Measurements from ENCODE around the gene GNB2.
"Not testable (repeated sequence)": the region's sequence is repeated elsewhere in the genome, so short reads cannot be mapped to it uniquely, and the experiment has no call there.

Gene GNB2

GRCh38 chr7:100689230-100690135 lies 15.9 kb downstream of the GNB2 start:
- H3K4me3 ChIP-seq (ENCODE audit: low read depth, low read length): no peak overlapping the region
- no peaks in the 10 kb centered on the region for H3K9me3 ChIP-seq (ENCODE audit: control insufficient read depth, insufficient read depth, low read length)
- H3K27me3 ChIP-seq (ENCODE audit: control insufficient read depth, insufficient read depth, low read length): no peaks in the 10 kb centered on the region
- H3K9ac ChIP-seq (ENCODE audit: low read depth, low read length): no peak overlapping the region
- peaks cover 19% of the 10 kb centered on the region for H3K4me1 ChIP-seq (ENCODE audit: control insufficient read depth, insufficient read depth, low read length)
- H3K36me3 ChIP-seq (ENCODE audit: control insufficient read depth, insufficient read depth, low read length): peaks cover 66% of the 10 kb centered on the region
- H3K27ac ChIP-seq (ENCODE audit: low read depth, low read length): no peak overlapping the region

GRCh38 chr7:100691676-100692577 lies 18.4 kb downstream of the GNB2 start:
- H3K9ac ChIP-seq (ENCODE audit: low read depth, low read length): peak overlapping the region; percentile 27; the same call in 1 of the 2 replicates
- peaks cover 42% of the 10 kb centered on the region for H3K36me3 ChIP-seq (ENCODE audit: control insufficient read depth, insufficient read depth, low read length)
- peak overlapping the region; percentile 66 for H3K27ac ChIP-seq (ENCODE audit: low read depth, low read length)
- peaks cover 23% of the 10 kb centered on the region for H3K4me1 ChIP-seq (ENCODE audit: control insufficient read depth, insufficient read depth, low read length)
- peak overlapping the region; percentile 94 for H3K4me3 ChIP-seq (ENCODE audit: low read depth, low read length)
- H3K27me3 ChIP-seq (ENCODE audit: control insufficient read depth, insufficient read depth, low read length): no peaks in the 10 kb centered on the region
- H3K9me3 ChIP-seq (ENCODE audit: control insufficient read depth, insufficient read depth, low read length): no peaks in the 10 kb centered on the region

GRCh38 chr7:100692578-100692961 lies 19.0 kb downstream of the GNB2 start:
- H3K4me1 ChIP-seq (ENCODE audit: control insufficient read depth, insufficient read depth, low read length): peaks cover 23% of the 10 kb centered on the region
- no peak overlapping the region for H3K27ac ChIP-seq (ENCODE audit: low read depth, low read length)
- peaks cover 36% of the 10 kb centered on the region for H3K36me3 ChIP-seq (ENCODE audit: control insufficient read depth, insufficient read depth, low read length)
- no peaks in the 10 kb centered on the region for H3K27me3 ChIP-seq (ENCODE audit: control insufficient read depth, insufficient read depth, low read length)
- peak overlapping the region; percentile 91 for H3K9ac ChIP-seq (ENCODE audit: low read depth, low read length)
- H3K9me3 ChIP-seq (ENCODE audit: control insufficient read depth, insufficient read depth, low read length): no peaks in the 10 kb centered on the region
- peak overlapping the region; percentile 94 for H3K4me3 ChIP-seq (ENCODE audit: low read depth, low read length)

GRCh38 chr7:100693312-100694097 lies 20.0 kb downstream of the GNB2 start:
- peak overlapping the region; percentile 82 for H3K27ac ChIP-seq (ENCODE audit: low read depth, low read length)
- H3K27me3 ChIP-seq (ENCODE audit: control insufficient read depth, insufficient read depth, low read length): no peaks in the 10 kb centered on the region
- H3K4me3 ChIP-seq (ENCODE audit: low read depth, low read length): peak overlapping the region; percentile 94

GRCh38 chr7:100694098-100694745 lies 20.7 kb downstream of the GNB2 start, which contains the start of gene GIGYF1:
TSS of gene GIGYF1 (minus strand) at chr7:100694250. CDS start at chr7:100688238, 6,012 bp downstream.
- Histone ChIP-seq H3K27me3 (ENCODE audit: control insufficient read depth, insufficient read depth, low read length) (no peaks in the 10 kb centered on the region), H3K9ac (ENCODE audit: low read depth, low read length) (peak within 1 kb of the TSS; percentile 91), H3K4me3 (ENCODE audit: low read depth, low read length) (peak within 1 kb of the TSS; percentile 94), H3K27ac (ENCODE audit: low read depth, low read length) (peak within 1 kb of the TSS; percentile 94), H3K4me1 (ENCODE audit: control insufficient read depth, insufficient read depth, low read length) (peaks cover 23% of the 10 kb centered on the region), H3K9me3 (ENCODE audit: control insufficient read depth, insufficient read depth, low read length) (no peaks in the 10 kb centered on the region), H3K36me3 (ENCODE audit: control insufficient read depth, insufficient read depth, low read length) (peaks cover 19% of the 10 kb centered on the region)

More at GRCh38 chr7:100693312-100694097, 20.0 kb downstream of the GNB2 start:
- H3K36me3 ChIP-seq (ENCODE audit: control insufficient read depth, insufficient read depth, low read length): peaks cover 27% of the 10 kb centered on the region
- peak overlapping the region; percentile 91 for H3K9ac ChIP-seq (ENCODE audit: low read depth, low read length)
- no peaks in the 10 kb centered on the region for H3K9me3 ChIP-seq (ENCODE audit: control insufficient read depth, insufficient read depth, low read length)
- H3K4me1 ChIP-seq (ENCODE audit: control insufficient read depth, insufficient read depth, low read length): peaks cover 23% of the 10 kb centered on the region

- Histone ChIP-seq H3K9ac (ENCODE audit: low read depth, low read length) (peak overlapping the region; percentile 83), H3K4me3 (ENCODE audit: low read depth, low read length) (peak overlapping the region; percentile 53), H3K36me3 (ENCODE audit: control insufficient read depth, insufficient read depth, low read length) (peaks cover 4% of the 10 kb centered on the region), H3K9me3 (ENCODE audit: control insufficient read depth, insufficient read depth, low read length) (no peaks in the 10 kb centered on the region), H3K27ac (ENCODE audit: low read depth, low read length) (peak overlapping the region; percentile 94), H3K27me3 (ENCODE audit: control insufficient read depth, insufficient read depth, low read length) (no peaks in the 10 kb centered on the region), H3K4me1 (ENCODE audit: control insufficient read depth, insufficient read depth, low read length) (peaks cover 19% of the 10 kb centered on the region)
These were observed 22.6 kb downstream of the GNB2 start for GRCh38 chr7:100696123-100696521.

GRCh38 chr7:100699018-100699417 lies 25.5 kb downstream of the GNB2 start:
- Histone ChIP-seq H3K4me1 (ENCODE audit: control insufficient read depth, insufficient read depth, low read length) (peaks cover 4% of the 10 kb centered on the region; the same call in 1 of the 2 replicates), H3K4me3 (ENCODE audit: low read depth, low read length) (no peak overlapping the region), H3K27ac (ENCODE audit: low read depth, low read length) (no peak overlapping the region), H3K27me3 (ENCODE audit: control insufficient read depth, insufficient read depth, low read length) (no peaks in the 10 kb centered on the region), H3K9me3 (ENCODE audit: control insufficient read depth, insufficient read depth, low read length) (no peaks in the 10 kb centered on the region), H3K9ac (ENCODE audit: low read depth, low read length) (no peak overlapping the region), H3K36me3 (ENCODE audit: control insufficient read depth, insufficient read depth, low read length) (no peaks in the 10 kb centered on the region)

- not testable (repeated sequence) for H3K4me3 ChIP-seq (ENCODE audit: low read depth, low read length); H3K27ac ChIP-seq (ENCODE audit: low read depth, low read length); H3K9ac ChIP-seq (ENCODE audit: low read depth, low read length); H3K4me1 ChIP-seq (ENCODE audit: control insufficient read depth, insufficient read depth, low read length); H3K27me3 ChIP-seq (ENCODE audit: control insufficient read depth, insufficient read depth, low read length); H3K9me3 ChIP-seq (ENCODE audit: control insufficient read depth, insufficient read depth, low read length); H3K36me3 ChIP-seq (ENCODE audit: control insufficient read depth, insufficient read depth, low read length)
These were observed 27.5 kb downstream of the GNB2 start for GRCh38 chr7:100701089-100701488.

- peaks cover 21% of the 10 kb centered on the region for H3K36me3 ChIP-seq (ENCODE audit: control insufficient read depth, insufficient read depth, low read length)
- H3K9ac ChIP-seq (ENCODE audit: low read depth, low read length): peak overlapping the region; percentile 76
- peaks cover 5% of the 10 kb centered on the region; the same call in 1 of the 2 replicates for H3K4me1 ChIP-seq (ENCODE audit: control insufficient read depth, insufficient read depth, low read length)
These were observed 31.8 kb downstream of the GNB2 start for GRCh38 chr7:100705320-100705752.

More at GRCh38 chr7:100705320-100705752, 31.8 kb downstream of the GNB2 start:
- no peaks in the 10 kb centered on the region for H3K27me3 ChIP-seq (ENCODE audit: control insufficient read depth, insufficient read depth, low read length)
- peak overlapping the region; percentile 78 for H3K4me3 ChIP-seq (ENCODE audit: low read depth, low read length)
- peak overlapping the region; percentile 93 for H3K27ac ChIP-seq (ENCODE audit: low read depth, low read length)
- no peaks in the 10 kb centered on the region for H3K9me3 ChIP-seq (ENCODE audit: control insufficient read depth, insufficient read depth, low read length)
